Testis (tissue), 5 donors: ENCODE measurements around the gene LRRC42. TPM values are rescaled to one million over a fixed set of nuclear protein-coding genes. Genes with fewer than 3 reads are reported as not detected.

Experiments used
- DNase-seq: peaks from one replicate; pipeline ENCODE4 v3.0.0-alpha.2; 2019
- H3K27ac ChIP-seq, 2 donors: fragments of 200-600 bp; sonication (generic); one replicate each; pipeline ENCODE4 v1.5.1; 2019
- H3K27me3 ChIP-seq: fragments of 200-600 bp; sonication (generic); one replicate; pipeline ENCODE4 v1.5.1; 2019
- H3K36me3 ChIP-seq: fragments of 200-600 bp; sonication (generic); one replicate; pipeline ENCODE4 v1.5.1; 2017; ENCODE audit warnings: low read depth; ENCODE audit errors: missing control alignments
- H3K4me1 ChIP-seq: fragments of 200-600 bp; sonication (generic); one replicate; pipeline ENCODE4 v1.5.1; 2019
- H3K4me3 ChIP-seq, 2 donors: fragments of 200-600 bp; sonication (generic); one replicate each; pipeline ENCODE4 v1.5.1; 2017 to 2019
- H3K9me3 ChIP-seq: fragments of 200-600 bp; sonication (generic); one replicate; pipeline ENCODE4 v1.5.1; 2017
- POLR2A ChIP-seq: fragments of 450-650 bp; IDR thresholded peaks from one replicate; pipeline ENCODE4 v1.6.1; 2017; ENCODE audit warnings: antibody characterized with exemption, mild to moderate bottlenecking, moderate library complexity
- WGBS, 2 donors: methylation state at CpG; one replicate each; pipeline ENCODE4 v1.1.5; 2018; 5-methylcytosine and 5-hydroxymethylcytosine counted together
- intact Hi-C: fragments of 100-400 bp; cut with DNase I; formaldehyde crosslinking; loops from one replicate; pipeline ENCODE4 v1.15.1; 2023; ENCODE audit warnings: low total_unique reads
- long read RNA-seq, 2 donors: transcript quantifications; one replicate each; lab custom pipeline, GENCODE V29; 2026
- polyA plus RNA-seq: library from polyadenylated mRNA; stranded (reverse); fragments of 350-450 nt; fragmentation: Illumina TruSeq; extraction: RNeasy Lipid Tissue Mini Kit (QIAGEN cat#74804); gene quantifications from one replicate; pipeline ENCODE4 v1.2.3, GENCODE V29; 2014; ENCODE audit warnings: low read depth, low replicate concordance; ENCODE audit not compliant: insufficient read depth
- total RNA-seq, 2 donors: library from RNA; depleted of rRNA; stranded (reverse); fragments of >200 nt; gene quantifications; one replicate each; pipeline ENCODE4 v1.2.3, GENCODE V29; 2016
- TF ChIP-seq, protein P1 (sequence below), 3 experiments: fragments of 450-650 bp in 2 of 3; fragments of 200-600 bp in 1 of 3; sonication (generic) in 1 of 3; IDR thresholded peaks; one replicate each; pipeline ENCODE4 v1.5.1; 2016 to 2019; ENCODE audit warnings: antibody characterized with exemption in 3 of 3, mild to moderate bottlenecking in 2 of 3, moderate library complexity in 1 of 3

Gene LRRC42
- total RNA-seq (10 to 100 TPM; 37.8 to 41.2 TPM), polyA plus RNA-seq (42.8 TPM)
- long read RNA-seq, donor 1, transcript LRRC42-203 (9 exons, 2,037 nt) = minor isoform, 7 of 48 reads
- long read RNA-seq, donor 1, transcript LRRC42-205 (3 exons, 611 nt) = major isoform, 17 of 48 reads
- long read RNA-seq, donor 1, transcript LRRC42-201 (8 exons, 1,727 nt) = minor isoform, 6 of 48 reads
- long read RNA-seq, donor 1, partial matches to known transcripts = 18 of 48 reads
- long read RNA-seq, donor 1, other reads (novel, unspliced or antisense) = 0 of 48 reads
- long read RNA-seq, donor 2, transcript LRRC42-205 (3 exons, 611 nt) = minor isoform, 7 of 27 reads
- long read RNA-seq, donor 2, transcript LRRC42-203 (9 exons, 2,037 nt) = major isoform, 10 of 27 reads
- long read RNA-seq, donor 2, transcript LRRC42-201 (8 exons, 1,727 nt) = major isoform, 10 of 27 reads
- long read RNA-seq, donor 2, partial matches to known transcripts = 0 of 27 reads
- long read RNA-seq, donor 2, other reads (novel, unspliced or antisense) = 0 of 27 reads

- peaks cover 24% of the 10 kb centered on the region for H3K4me1 ChIP-seq
- DNase-seq = no peak
- 1 to 3% methylated on average over 24 to 50 of the region's 58 CpGs for WGBS, 2 donors
Observed at GRCh38 chr1:53946252-53947171, at the start of gene LRRC42. TSS of gene LRRC42 (plus strand) at chr1:53946350. CDS start at chr1:53952000, 5,650 bp downstream.

DNA sequence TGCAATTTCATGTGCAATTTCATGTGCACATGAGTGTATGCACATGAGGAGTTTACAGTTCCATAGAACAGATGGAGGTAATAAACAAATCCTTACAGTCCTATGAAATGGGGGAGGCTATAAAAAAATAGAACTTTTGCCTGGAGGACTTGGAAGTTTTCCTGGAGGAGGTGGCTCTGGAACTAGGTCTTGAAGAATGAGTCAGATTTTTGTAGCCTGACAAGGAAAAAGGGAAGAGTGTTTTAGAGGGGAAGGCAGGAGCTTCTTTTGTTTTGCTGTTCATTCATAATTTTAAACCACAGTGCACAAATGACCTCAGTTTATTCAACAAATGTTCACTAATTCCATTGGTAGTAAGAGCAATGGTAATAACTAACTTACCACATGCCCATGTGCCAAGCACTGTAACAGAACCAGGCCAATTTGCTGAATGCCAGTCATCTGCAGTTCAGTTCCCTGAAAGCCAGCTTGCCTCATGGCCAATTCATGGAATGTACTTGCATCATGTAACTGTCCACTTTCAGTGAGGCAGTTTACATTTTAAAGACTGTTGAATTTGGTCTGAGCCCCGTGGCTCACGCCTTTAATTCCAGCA, 49.4 kb upstream of the LRRC42 start:
- Histone ChIP-seq H3K4me3 (no peak overlapping the region), H3K4me1 (no peaks in the 10 kb centered on the region), H3K27ac (no peak overlapping the region), H3K36me3 (no peaks in the 10 kb centered on the region), H3K27me3 (no peaks in the 10 kb centered on the region), H3K9me3 (no peaks in the 10 kb centered on the region)
- intact Hi-C loops = no loop called here
- TF ChIP-seq, protein P1, sequence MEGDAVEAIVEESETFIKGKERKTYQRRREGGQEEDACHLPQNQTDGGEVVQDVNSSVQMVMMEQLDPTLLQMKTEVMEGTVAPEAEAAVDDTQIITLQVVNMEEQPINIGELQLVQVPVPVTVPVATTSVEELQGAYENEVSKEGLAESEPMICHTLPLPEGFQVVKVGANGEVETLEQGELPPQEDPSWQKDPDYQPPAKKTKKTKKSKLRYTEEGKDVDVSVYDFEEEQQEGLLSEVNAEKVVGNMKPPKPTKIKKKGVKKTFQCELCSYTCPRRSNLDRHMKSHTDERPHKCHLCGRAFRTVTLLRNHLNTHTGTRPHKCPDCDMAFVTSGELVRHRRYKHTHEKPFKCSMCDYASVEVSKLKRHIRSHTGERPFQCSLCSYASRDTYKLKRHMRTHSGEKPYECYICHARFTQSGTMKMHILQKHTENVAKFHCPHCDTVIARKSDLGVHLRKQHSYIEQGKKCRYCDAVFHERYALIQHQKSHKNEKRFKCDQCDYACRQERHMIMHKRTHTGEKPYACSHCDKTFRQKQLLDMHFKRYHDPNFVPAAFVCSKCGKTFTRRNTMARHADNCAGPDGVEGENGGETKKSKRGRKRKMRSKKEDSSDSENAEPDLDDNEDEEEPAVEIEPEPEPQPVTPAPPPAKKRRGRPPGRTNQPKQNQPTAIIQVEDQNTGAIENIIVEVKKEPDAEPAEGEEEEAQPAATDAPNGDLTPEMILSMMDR (IDR thresholded peaks at IDR 0.05) = no peak
- TF ChIP-seq POLR2A = no peak
- 83 to 93% methylated on average over 2 of the region's 2 CpGs for WGBS, 2 donors
- no peak for DNase-seq

More at GRCh38 chr1:53946252-53947171, at the start of gene LRRC42:
- H3K9me3 ChIP-seq = no peaks in the 10 kb centered on the region
- no peaks in the 10 kb centered on the region for H3K36me3 ChIP-seq
- no peaks in the 10 kb centered on the region for H3K27me3 ChIP-seq
- H3K27ac ChIP-seq = peak within 1 kb of the TSS; percentile 93 to 95
- no peak for TF ChIP-seq POLR2A
- TF ChIP-seq, protein P1 (IDR thresholded peaks at IDR 0.05) = peak in 1 of 3 experiments; percentile 13
- peak within 1 kb of the TSS; percentile 93 to 97 for H3K4me3 ChIP-seq
- intact Hi-C loops = no loop called here

- Histone ChIP-seq H3K4me1 (no peaks in the 10 kb centered on the region), H3K27me3 (no peaks in the 10 kb centered on the region), H3K4me3 (no peak overlapping the region), H3K9me3 (no peaks in the 10 kb centered on the region), H3K27ac (no peak overlapping the region), H3K36me3 (no peaks in the 10 kb centered on the region)
- 28 to 36% methylated on average over 2 of the region's 2 CpGs for WGBS, 2 donors
- intact Hi-C loops = no loop called here
- TF ChIP-seq, protein P1 (IDR thresholded peaks at IDR 0.05) = no peak
- TF ChIP-seq POLR2A = no peak
- no peak for DNase-seq
Observed at GRCh38 chr1:53899206-53899628, 46.9 kb upstream of the LRRC42 start.

GRCh38 chr1:53899708-53900107, 46.4 kb upstream of the LRRC42 start:
- no peaks in the 10 kb centered on the region for H3K9me3 ChIP-seq
- TF ChIP-seq, protein P1 (IDR thresholded peaks at IDR 0.05) = no peak
- no peak for TF ChIP-seq POLR2A
- H3K27ac ChIP-seq = no peak overlapping the region
- H3K4me3 ChIP-seq = no peak overlapping the region
- H3K36me3 ChIP-seq = no peaks in the 10 kb centered on the region
- H3K4me1 ChIP-seq = no peaks in the 10 kb centered on the region
- DNase-seq = no peak
- intact Hi-C loops = no loop called here
- WGBS, 2 donors = 93% methylated on average over 3 of the region's 3 CpGs
- H3K27me3 ChIP-seq = no peaks in the 10 kb centered on the region
